ENCODE data around the gene CD81. TPM values are rescaled to one million over a fixed set of nuclear protein-coding genes. Genes with fewer than 3 reads are reported as not detected.

Gene CD81
- total and polyA plus RNA-seq, 2 experiments from 2014 or later: 88.6 to 290 TPM

GRCh38 chr11:2394818-2395105 lies 17.7 kb downstream of the CD81 start:
- Histone ChIP-seq H3K4me3 (no peak overlapping the region), H3K27me3 (ENCODE audit: insufficient read depth) (no peaks in the 10 kb centered on the region), H4K20me1 (replicated peaks; ENCODE audit: insufficient read depth) (no peaks in the 10 kb centered on the region; the same call in 1 of the 2 replicates), H2AFZ (no peak overlapping the region), H3F3A (replicated peaks; ENCODE audit: low read depth) (no peaks in the 10 kb centered on the region), H3K4me2 (no peak overlapping the region), H3K79me2 (replicated peaks; ENCODE audit: insufficient read depth) (peaks cover 8% of the 10 kb centered on the region), H3K9me2 (ENCODE audit: insufficient read depth) (no peaks in the 10 kb centered on the region), H3K36me3 (ENCODE audit: insufficient read depth) (no peaks in the 10 kb centered on the region; the same call in 1 of the 2 replicates), H3K4me1 (ENCODE audit: insufficient read depth) (no peaks in the 10 kb centered on the region), H3K27ac (ENCODE audit: low read depth) (no peak overlapping the region)
- no peak overlapping the region for H3K27ac Mint-ChIP-seq
- H3K4me1 Mint-ChIP-seq: peaks cover 6% of the 10 kb centered on the region
- peaks cover 10% of the 10 kb centered on the region; the same call in 2 of the 3 replicates for H3K36me3 Mint-ChIP-seq (ENCODE audit: low read depth)
- no peaks in the 10 kb centered on the region for H3K9me3 Mint-ChIP-seq
- no peak overlapping the region for H3K4me3 Mint-ChIP-seq
- ATAC-seq (no peak), DNase-seq (ENCODE audit: low spot score) (no peak)
- no peak for TF ChIP-seq ZNF114 (CRISPR knock-in tag; IDR thresholded peaks at IDR 0.05)
- H3K27me3 Mint-ChIP-seq (ENCODE audit: insufficient read depth, low read depth, poor library complexity): peaks cover 7% of the 10 kb centered on the region

- H3K79me2 ChIP-seq (replicated peaks; ENCODE audit: insufficient read depth): peaks cover 3% of the 10 kb centered on the region
- no peak overlapping the region for H3K27ac Mint-ChIP-seq
Measured at GRCh38 chr11:2395211-2395730, 18.2 kb downstream of the CD81 start.

More at GRCh38 chr11:2395211-2395730, 18.2 kb downstream of the CD81 start:
- H3K27me3 Mint-ChIP-seq (ENCODE audit: insufficient read depth, low read depth, poor library complexity): peaks cover 7% of the 10 kb centered on the region
- Histone ChIP-seq H3K27ac (ENCODE audit: low read depth) (no peak overlapping the region), H3K9me2 (ENCODE audit: insufficient read depth) (no peaks in the 10 kb centered on the region), H4K20me1 (replicated peaks; ENCODE audit: insufficient read depth) (no peaks in the 10 kb centered on the region; the same call in 1 of the 2 replicates), H2AFZ (no peak overlapping the region), H3K4me2 (no peak overlapping the region), H3K4me3 (no peak overlapping the region), H3K4me1 (ENCODE audit: insufficient read depth) (no peaks in the 10 kb centered on the region), H3K36me3 (ENCODE audit: insufficient read depth) (no peaks in the 10 kb centered on the region; the same call in 1 of the 2 replicates), H3K27me3 (ENCODE audit: insufficient read depth) (no peaks in the 10 kb centered on the region), H3F3A (replicated peaks; ENCODE audit: low read depth) (no peaks in the 10 kb centered on the region)
- TF ChIP-seq EZH2 (IDR thresholded peaks at IDR 0.05; ENCODE audit: low read depth, unreplicated experiment) (no peak), REST (IDR thresholded peaks at IDR 0.05; ENCODE audit: unreplicated experiment) (no peak), JUNB (IDR thresholded peaks at IDR 0.05; ENCODE audit: unreplicated experiment) (no peak), CTCF (conservative IDR thresholded peaks at IDR 0.05; ENCODE audit: low read depth in 2 of 2) (no peak), ZNF331 (CRISPR knock-in tag; IDR thresholded peaks at IDR 0.05; ENCODE audit: low read depth) (no peak)
- ATAC-seq (no peak), DNase-seq (ENCODE audit: low spot score) (no peak)
- H3K9me3 Mint-ChIP-seq: no peaks in the 10 kb centered on the region
- no peak overlapping the region for H3K4me3 Mint-ChIP-seq
- H3K4me1 Mint-ChIP-seq: peaks cover 2% of the 10 kb centered on the region
- H3K36me3 Mint-ChIP-seq (ENCODE audit: low read depth): peaks cover 10% of the 10 kb centered on the region; the same call in 1 of the 3 replicates
